Type B pancreatic cell (in vitro differentiated cells): ENCODE data around the gene FGF3. TPM values are rescaled to one million over a fixed set of nuclear protein-coding genes. Genes with fewer than 3 reads are reported as not detected.

Source experiments
- DNase-seq: peaks from one replicate; pipeline ENCODE4 v3.0.0; 2021; ENCODE audit warnings: mixed read lengths; ENCODE audit not compliant: unreplicated experiment; ENCODE audit errors: extremely low spot score
- H3K27ac Mint-ChIP-seq: 2 replicates; pipeline ENCODE4 v1.8.0; 2021; ENCODE audit warnings: mild to moderate bottlenecking, mixed read lengths
- H3K27me3 Mint-ChIP-seq: 2 replicates; pipeline ENCODE4 v1.8.0; 2021; ENCODE audit warnings: mixed read lengths
- H3K36me3 Mint-ChIP-seq: 2 replicates; pipeline ENCODE4 v1.8.0; 2021; ENCODE audit warnings: mixed read lengths
- H3K4me1 Mint-ChIP-seq: one replicate; pipeline ENCODE4 v1.8.0; 2021; ENCODE audit warnings: mixed read lengths; ENCODE audit not compliant: unreplicated experiment
- H3K4me3 Mint-ChIP-seq: 2 replicates; pipeline ENCODE4 v1.8.0; 2021; ENCODE audit warnings: mild to moderate bottlenecking, mixed read lengths
- H3K9me3 Mint-ChIP-seq: 2 replicates; pipeline ENCODE4 v1.8.0; 2021; ENCODE audit warnings: mixed read lengths
- CTCF ChIP-seq: fragments of 200-600 bp; sonication (generic); conservative IDR thresholded peaks from 2 replicates; pipeline ENCODE4 v1.5.0; 2021; ENCODE audit warnings: antibody characterized with exemption, mild to moderate bottlenecking
- total RNA-seq: library from RNA; stranded (reverse); gene quantifications from 2 replicates; pipeline ENCODE4 v1.2.1, GENCODE V29; 2021; ENCODE audit warnings: low replicate concordance

FGF3 gene
- total RNA-seq, 1 donor from 2014 or later, result not detected

- H3K27ac Mint-ChIP-seq, result no peak overlapping the region
- no peak overlapping the region for H3K4me3 Mint-ChIP-seq
- H3K36me3 Mint-ChIP-seq, result no peaks in the 10 kb centered on the region
- TF ChIP-seq CTCF, result no peak
- DNase-seq, result no peak
- H3K9me3 Mint-ChIP-seq, result no peaks in the 10 kb centered on the region
- H3K27me3 Mint-ChIP-seq, result peaks cover 51% of the 10 kb centered on the region
- no peaks in the 10 kb centered on the region for H3K4me1 Mint-ChIP-seq
These were observed 35.5 kb upstream of the FGF3 start for GRCh38 chr11:69854713-69855112.

DNA sequence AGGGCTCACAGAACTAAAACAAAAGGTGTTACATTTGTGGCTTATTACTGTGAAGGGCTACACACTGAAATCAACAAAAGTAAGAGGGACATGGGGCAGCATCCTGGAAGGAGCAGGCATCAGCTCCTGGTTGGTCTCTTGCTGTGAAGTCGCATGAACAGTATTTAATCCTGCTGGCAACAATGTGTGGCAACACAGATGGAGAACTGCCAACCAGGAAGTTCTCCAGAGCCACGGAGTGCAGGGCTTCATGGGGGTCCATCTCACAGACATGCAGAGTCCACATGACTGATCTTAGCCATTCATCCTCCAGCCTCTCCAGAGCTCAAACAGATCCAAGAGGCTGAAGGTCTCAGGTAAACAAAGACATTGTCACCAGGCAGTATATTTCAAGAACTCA, 32.8 kb upstream of the FGF3 start:
- H3K27ac Mint-ChIP-seq, result no peak overlapping the region
- no peak for DNase-seq
- no peak overlapping the region for H3K4me3 Mint-ChIP-seq
- H3K27me3 Mint-ChIP-seq, result peaks cover 33% of the 10 kb centered on the region
- H3K36me3 Mint-ChIP-seq, result peaks cover 4% of the 10 kb centered on the region
- H3K9me3 Mint-ChIP-seq, result no peaks in the 10 kb centered on the region
- no peaks in the 10 kb centered on the region for H3K4me1 Mint-ChIP-seq
- no peak for TF ChIP-seq CTCF

DNA sequence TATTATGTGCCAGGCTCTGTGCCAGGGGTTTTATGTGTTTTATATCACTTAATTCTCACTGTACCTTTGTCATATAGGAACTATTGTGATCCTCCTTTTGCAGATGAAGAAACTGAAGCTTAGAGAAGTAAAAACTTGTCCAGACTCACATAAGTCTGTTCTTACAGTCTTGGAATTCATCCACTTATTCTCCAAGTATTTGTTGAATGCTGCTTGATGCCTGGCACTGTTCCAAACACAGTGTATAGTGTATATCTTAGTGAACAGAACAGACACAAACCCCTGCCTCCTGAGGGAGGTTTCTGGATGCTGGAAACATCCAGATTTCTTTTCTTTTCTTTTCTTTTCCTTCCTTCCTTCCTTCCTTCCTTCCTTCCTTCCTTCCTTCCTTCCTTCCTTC, 29.0 kb upstream of the FGF3 start:
- Mint-ChIP-seq H3K4me1 (no peaks in the 10 kb centered on the region), H3K4me3 (no peak overlapping the region), H3K27me3 (peaks cover 20% of the 10 kb centered on the region), H3K9me3 (no peaks in the 10 kb centered on the region), H3K27ac (no peak overlapping the region), H3K36me3 (peaks cover 4% of the 10 kb centered on the region)
- DNase-seq, result no peak
- TF ChIP-seq CTCF, result no peak

DNA sequence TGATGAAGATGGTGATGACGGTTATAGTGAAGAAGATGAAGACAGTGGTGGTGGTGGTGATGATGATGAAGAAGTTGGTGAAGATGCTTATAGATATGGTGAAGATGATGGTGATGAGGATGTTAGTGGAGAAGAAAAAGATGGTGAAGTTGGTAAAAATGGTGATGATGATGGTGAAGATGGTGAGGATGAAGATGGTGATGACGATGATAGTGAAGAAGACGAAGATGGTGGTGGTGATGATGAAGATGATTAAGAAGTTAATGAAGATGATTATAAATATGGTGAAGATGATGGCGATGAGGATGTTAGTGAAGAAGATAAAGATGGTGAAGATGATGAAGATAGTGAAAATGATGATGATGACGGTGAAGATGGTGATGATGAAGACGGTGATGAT, 25.2 kb upstream of the FGF3 start:
- no peak for TF ChIP-seq CTCF
- no peak overlapping the region for H3K27ac Mint-ChIP-seq
- DNase-seq, result no peak
- peaks cover 16% of the 10 kb centered on the region for H3K27me3 Mint-ChIP-seq
- no peaks in the 10 kb centered on the region for H3K4me1 Mint-ChIP-seq
- peaks cover 4% of the 10 kb centered on the region for H3K36me3 Mint-ChIP-seq
- no peak overlapping the region for H3K4me3 Mint-ChIP-seq
- H3K9me3 Mint-ChIP-seq, result no peaks in the 10 kb centered on the region

DNA sequence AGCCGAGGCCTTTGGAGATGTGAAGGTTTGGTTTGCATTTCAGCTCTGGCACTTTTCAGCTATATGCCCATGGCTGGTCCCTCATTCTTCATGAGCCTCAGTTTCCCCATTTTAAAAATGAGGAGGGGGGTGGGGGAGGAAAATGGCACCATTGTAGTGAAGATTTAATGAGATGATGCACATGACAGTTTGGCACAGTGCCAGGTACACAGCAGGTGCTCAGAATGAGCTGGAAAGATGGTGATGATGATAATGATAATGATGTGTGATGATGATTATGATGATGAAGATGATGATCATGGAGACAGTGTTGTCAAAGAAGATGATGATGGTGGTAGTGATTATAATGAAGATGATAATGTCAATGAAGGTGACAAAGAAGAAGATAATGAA, 24.3 kb upstream of the FGF3 start:
- Mint-ChIP-seq H3K27ac (no peak overlapping the region), H3K4me3 (no peak overlapping the region), H3K36me3 (no peaks in the 10 kb centered on the region), H3K27me3 (peaks cover 12% of the 10 kb centered on the region), H3K4me1 (no peaks in the 10 kb centered on the region), H3K9me3 (no peaks in the 10 kb centered on the region)
- DNase-seq, result no peak
- no peak for TF ChIP-seq CTCF

GRCh38 chr11:69842746-69843528, 23.7 kb upstream of the FGF3 start:
- H3K36me3 Mint-ChIP-seq, result no peaks in the 10 kb centered on the region
- H3K27ac Mint-ChIP-seq, result no peak overlapping the region
- DNase-seq, result no peak
- H3K27me3 Mint-ChIP-seq, result peaks cover 13% of the 10 kb centered on the region
- no peaks in the 10 kb centered on the region for H3K4me1 Mint-ChIP-seq
- TF ChIP-seq CTCF, result no peak
- H3K4me3 Mint-ChIP-seq, result no peak overlapping the region
- no peaks in the 10 kb centered on the region for H3K9me3 Mint-ChIP-seq
